Neural crest cell (in vitro differentiated cells): Measurements from ENCODE around the gene CALCR. TPM values are rescaled to one million over a fixed set of nuclear protein-coding genes. Genes with fewer than 3 reads are reported as not detected.

Source experiments
- DNase-seq: peaks from one replicate; pipeline ENCODE4 v3.0.0; 2021; ENCODE audit warnings: low read depth, mixed read lengths, low spot score
- H3K27ac Mint-ChIP-seq: one replicate; pipeline ENCODE4 v1.8.0; 2021; ENCODE audit warnings: mild to moderate bottlenecking, mixed read lengths; ENCODE audit not compliant: unreplicated experiment
- H3K27me3 Mint-ChIP-seq: 2 replicates; pipeline ENCODE4 v1.8.0; 2021; ENCODE audit warnings: low read depth, mild to moderate bottlenecking, mixed read lengths
- H3K36me3 Mint-ChIP-seq: 2 replicates; pipeline ENCODE4 v1.8.0; 2021; ENCODE audit warnings: low read depth, mild to moderate bottlenecking, mixed read lengths
- H3K4me1 Mint-ChIP-seq: 2 replicates; pipeline ENCODE4 v1.8.0; 2021; ENCODE audit warnings: mixed read lengths
- H3K4me3 Mint-ChIP-seq: one replicate; pipeline ENCODE4 v1.8.0; 2021; ENCODE audit warnings: mild to moderate bottlenecking, mixed read lengths
- H3K9me3 Mint-ChIP-seq: 2 replicates; pipeline ENCODE4 v1.8.0; 2021; ENCODE audit warnings: mixed read lengths
- total RNA-seq: library from RNA; stranded (reverse); gene quantifications from 2 replicates; pipeline ENCODE4 v1.2.1, GENCODE V29; 2021
- TF ChIP-seq, protein P1 (sequence below): fragments of 200-600 bp; sonication (generic); conservative IDR thresholded peaks from 2 replicates; pipeline ENCODE4 v1.5.0; 2021; ENCODE audit warnings: antibody characterized with exemption, mild to moderate bottlenecking

Gene CALCR
- total RNA-seq, 1 donor from 2014 or later: 0.07 TPM

DNA sequence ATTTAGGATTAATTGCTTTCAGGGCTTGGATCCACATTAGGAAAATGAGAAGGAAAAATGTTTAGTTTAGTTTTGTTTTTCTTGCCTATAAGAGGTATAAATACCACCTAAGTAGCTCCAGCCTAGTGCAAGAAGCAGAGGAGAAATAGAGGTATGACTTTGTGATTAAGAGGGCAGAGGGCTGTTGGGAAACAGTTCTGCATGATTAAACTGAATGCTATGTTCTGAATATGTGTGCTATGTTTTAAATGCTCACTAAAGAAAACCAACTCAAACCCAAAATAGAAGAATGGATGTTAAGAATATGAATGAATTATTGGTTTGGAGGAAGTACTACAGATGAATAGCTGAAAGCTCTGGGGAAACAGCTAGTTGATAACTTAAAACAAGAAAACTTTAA, 7.6 kb downstream of the CALCR start:
- peaks cover 26% of the 10 kb centered on the region for H3K27me3 Mint-ChIP-seq

DNA sequence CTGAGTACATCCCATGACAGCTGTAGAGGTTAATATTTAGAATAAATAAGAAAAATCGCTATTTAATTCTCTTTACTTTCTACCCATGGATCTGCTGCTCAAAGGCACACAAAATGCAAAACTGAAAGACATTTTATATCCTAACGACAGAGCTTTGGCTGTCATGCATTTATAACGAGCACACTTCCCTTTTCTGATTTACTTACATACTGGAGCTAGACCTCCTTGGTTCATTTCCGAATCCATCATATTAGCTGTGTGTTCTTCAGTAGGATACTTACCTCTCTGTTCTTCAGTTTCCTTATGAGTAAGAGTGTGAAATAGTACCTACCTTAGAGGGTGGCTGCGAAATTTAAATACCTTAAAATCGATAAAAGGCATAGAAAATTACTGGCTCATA, 10.9 kb downstream of the CALCR start:
- Mint-ChIP-seq H3K36me3 (no peaks in the 10 kb centered on the region), H3K9me3 (no peaks in the 10 kb centered on the region), H3K4me1 (no peaks in the 10 kb centered on the region), H3K27ac (no peak overlapping the region), H3K27me3 (peaks cover 5% of the 10 kb centered on the region), H3K4me3 (no peak overlapping the region)
- TF ChIP-seq, protein P1, sequence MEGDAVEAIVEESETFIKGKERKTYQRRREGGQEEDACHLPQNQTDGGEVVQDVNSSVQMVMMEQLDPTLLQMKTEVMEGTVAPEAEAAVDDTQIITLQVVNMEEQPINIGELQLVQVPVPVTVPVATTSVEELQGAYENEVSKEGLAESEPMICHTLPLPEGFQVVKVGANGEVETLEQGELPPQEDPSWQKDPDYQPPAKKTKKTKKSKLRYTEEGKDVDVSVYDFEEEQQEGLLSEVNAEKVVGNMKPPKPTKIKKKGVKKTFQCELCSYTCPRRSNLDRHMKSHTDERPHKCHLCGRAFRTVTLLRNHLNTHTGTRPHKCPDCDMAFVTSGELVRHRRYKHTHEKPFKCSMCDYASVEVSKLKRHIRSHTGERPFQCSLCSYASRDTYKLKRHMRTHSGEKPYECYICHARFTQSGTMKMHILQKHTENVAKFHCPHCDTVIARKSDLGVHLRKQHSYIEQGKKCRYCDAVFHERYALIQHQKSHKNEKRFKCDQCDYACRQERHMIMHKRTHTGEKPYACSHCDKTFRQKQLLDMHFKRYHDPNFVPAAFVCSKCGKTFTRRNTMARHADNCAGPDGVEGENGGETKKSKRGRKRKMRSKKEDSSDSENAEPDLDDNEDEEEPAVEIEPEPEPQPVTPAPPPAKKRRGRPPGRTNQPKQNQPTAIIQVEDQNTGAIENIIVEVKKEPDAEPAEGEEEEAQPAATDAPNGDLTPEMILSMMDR: no peak
- no peak for DNase-seq

More for the DNA sequence above, 7.6 kb downstream of the CALCR start:
- TF ChIP-seq, protein P1: no peak
- no peak for DNase-seq
- peaks cover 11% of the 10 kb centered on the region for H3K4me1 Mint-ChIP-seq
- H3K36me3 Mint-ChIP-seq: no peaks in the 10 kb centered on the region
- no peaks in the 10 kb centered on the region for H3K9me3 Mint-ChIP-seq
- no peak overlapping the region for H3K27ac Mint-ChIP-seq
- H3K4me3 Mint-ChIP-seq: no peak overlapping the region

DNA sequence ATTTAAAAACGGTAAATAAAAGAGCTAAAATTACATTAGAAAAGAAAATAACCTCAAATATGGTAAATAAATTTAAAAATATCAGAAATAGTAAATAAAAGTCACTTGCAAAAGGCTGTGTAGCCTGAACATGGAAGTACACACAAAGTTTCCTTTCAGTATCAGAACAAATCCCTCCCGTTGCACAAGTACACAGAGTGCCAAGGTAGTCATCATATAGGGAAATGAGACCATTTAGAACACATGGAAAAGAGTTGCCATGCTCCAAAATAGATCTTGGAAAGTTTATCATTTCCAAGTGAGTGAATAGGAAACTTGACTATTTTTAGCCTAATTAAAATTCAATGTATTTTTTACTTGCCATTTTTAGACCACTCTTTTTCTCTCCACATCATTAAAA, 11.6 kb downstream of the CALCR start:
- Mint-ChIP-seq H3K36me3 (no peaks in the 10 kb centered on the region), H3K27ac (no peak overlapping the region), H3K27me3 (no peaks in the 10 kb centered on the region), H3K9me3 (no peaks in the 10 kb centered on the region), H3K4me1 (no peaks in the 10 kb centered on the region), H3K4me3 (no peak overlapping the region)
- no peak for DNase-seq
- TF ChIP-seq, protein P1: no peak

DNA sequence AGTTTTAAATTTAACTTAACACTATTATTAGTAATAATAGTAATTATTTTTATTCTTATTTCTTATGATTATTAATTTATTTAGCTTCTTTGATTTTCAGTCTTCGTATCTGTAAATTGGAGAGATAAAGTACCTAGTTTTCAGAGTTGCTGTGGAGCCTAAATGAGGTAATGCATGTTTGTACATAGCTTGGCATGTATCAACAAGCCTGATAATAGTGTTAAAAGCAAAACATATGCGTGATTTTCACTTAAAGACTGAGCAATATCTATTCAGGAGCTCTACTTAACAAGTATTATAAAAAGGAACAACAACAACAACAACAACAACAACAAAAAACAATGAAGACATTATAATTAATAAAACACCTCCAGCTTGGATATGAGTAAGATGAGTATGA, 12.4 kb downstream of the CALCR start:
- Mint-ChIP-seq H3K4me1 (no peaks in the 10 kb centered on the region), H3K27ac (no peak overlapping the region), H3K27me3 (no peaks in the 10 kb centered on the region), H3K9me3 (no peaks in the 10 kb centered on the region), H3K36me3 (no peaks in the 10 kb centered on the region), H3K4me3 (no peak overlapping the region)
- DNase-seq: no peak
- TF ChIP-seq, protein P1: no peak

DNA sequence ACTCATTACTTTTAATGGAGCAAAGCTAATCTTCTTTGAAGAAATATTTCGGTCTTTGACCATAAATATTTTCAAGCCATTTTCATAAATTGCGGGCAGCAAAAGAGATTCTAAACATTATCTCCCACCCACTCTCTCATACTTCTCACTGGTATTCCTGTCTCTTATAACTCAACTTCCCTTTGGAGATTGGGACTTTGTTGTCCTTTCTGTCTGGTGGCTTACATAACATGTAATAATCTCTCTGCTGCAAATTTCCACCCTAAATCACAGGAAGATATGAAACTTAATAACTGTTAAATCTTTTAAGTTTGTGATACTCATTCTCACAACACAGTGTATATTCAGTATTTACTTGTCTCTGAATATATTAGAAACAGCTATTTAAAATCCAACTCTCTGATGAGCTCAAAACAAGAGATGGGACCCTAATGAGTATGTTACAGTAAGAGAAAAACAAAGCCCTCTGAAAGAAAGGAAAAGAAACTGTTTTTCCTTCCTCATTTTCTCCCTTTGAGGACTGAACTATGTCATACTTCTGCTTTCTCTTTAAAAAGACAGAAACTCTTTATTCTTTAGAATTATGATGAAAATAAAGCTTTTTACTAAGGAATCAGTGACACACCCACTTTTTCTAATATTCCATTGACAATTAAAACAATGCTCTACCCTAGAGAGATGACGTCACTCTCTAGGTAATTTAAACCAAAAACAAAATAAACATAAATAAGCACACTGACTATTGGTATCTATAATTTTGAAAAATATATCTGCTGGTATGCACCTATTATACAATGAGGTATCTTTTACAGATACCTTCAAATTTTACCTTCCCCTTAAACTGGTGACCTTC, 14.7 kb downstream of the CALCR start:
- Mint-ChIP-seq H3K4me3 (no peak overlapping the region), H3K27me3 (no peaks in the 10 kb centered on the region), H3K4me1 (no peaks in the 10 kb centered on the region), H3K9me3 (no peaks in the 10 kb centered on the region), H3K36me3 (no peaks in the 10 kb centered on the region), H3K27ac (no peak overlapping the region)
- no peak for DNase-seq
- TF ChIP-seq, protein P1: no peak
